Mucosa of stomach (tissue), 1 donor: ENCODE measurements around the gene PMM2.

ENCODE experiments used
- H3K27me3 ChIP-seq: one replicate; pipeline ENCODE4 v1.7.0; 2013; ENCODE audit warnings: mild to moderate bottlenecking, low read length; ENCODE audit not compliant: control insufficient read depth, insufficient read depth
- H3K36me3 ChIP-seq: one replicate; pipeline ENCODE4 v1.7.0; 2013; ENCODE audit warnings: low read length; ENCODE audit not compliant: control insufficient read depth, insufficient read depth
- H3K4me1 ChIP-seq: one replicate; pipeline ENCODE4 v1.7.0; 2013; ENCODE audit warnings: mild to moderate bottlenecking, low read length; ENCODE audit not compliant: control insufficient read depth, insufficient read depth
- H3K4me3 ChIP-seq: one replicate; pipeline ENCODE4 v1.7.0; 2013; ENCODE audit warnings: low read length
- H3K9ac ChIP-seq: one replicate; pipeline ENCODE4 v1.7.0; 2013; ENCODE audit warnings: mild to moderate bottlenecking, low read length, moderate library complexity
- H3K9me3 ChIP-seq: one replicate; pipeline ENCODE4 v1.7.0; 2013; ENCODE audit warnings: mild to moderate bottlenecking, low read length, moderate library complexity; ENCODE audit not compliant: control insufficient read depth
- donor health status: Pancreatic carcinoma.

Gene PMM2

DNA sequence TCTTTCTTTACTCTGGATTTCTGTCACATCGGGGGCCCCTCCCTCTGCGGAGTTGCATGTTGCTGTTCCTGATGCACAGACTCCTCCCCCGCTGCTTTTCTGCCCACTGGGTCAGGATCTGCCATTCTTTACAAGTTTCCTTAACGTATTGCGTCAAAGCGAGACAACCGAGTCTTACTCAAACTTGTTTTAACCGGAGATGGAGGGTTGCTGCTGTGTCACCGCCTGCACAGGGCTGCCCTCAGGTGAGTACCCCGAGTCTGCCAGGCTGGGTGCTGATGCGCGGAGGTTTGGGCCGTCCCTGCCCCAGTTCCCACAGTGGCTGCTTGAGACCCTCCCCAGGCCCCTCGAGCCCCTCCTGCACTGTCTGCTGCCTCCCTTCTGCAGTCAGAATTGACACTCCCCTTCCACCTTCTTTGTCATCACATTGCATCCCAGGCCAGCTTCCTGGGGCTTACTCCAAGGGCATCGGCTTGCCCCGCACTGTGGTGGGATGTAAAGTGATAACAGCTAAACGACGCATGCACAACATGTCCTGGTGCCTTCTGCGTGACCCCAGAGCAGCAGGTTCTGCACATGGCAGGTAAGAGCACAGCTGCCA, 51.9 kb downstream of the PMM2 start:
- Histone ChIP-seq H3K4me3 (no peak overlapping the region), H3K9ac (no peak overlapping the region), H3K4me1 (no peaks in the 10 kb centered on the region), H3K27me3 (no peaks in the 10 kb centered on the region), H3K9me3 (no peaks in the 10 kb centered on the region), H3K36me3 (peaks cover 21% of the 10 kb centered on the region)

DNA sequence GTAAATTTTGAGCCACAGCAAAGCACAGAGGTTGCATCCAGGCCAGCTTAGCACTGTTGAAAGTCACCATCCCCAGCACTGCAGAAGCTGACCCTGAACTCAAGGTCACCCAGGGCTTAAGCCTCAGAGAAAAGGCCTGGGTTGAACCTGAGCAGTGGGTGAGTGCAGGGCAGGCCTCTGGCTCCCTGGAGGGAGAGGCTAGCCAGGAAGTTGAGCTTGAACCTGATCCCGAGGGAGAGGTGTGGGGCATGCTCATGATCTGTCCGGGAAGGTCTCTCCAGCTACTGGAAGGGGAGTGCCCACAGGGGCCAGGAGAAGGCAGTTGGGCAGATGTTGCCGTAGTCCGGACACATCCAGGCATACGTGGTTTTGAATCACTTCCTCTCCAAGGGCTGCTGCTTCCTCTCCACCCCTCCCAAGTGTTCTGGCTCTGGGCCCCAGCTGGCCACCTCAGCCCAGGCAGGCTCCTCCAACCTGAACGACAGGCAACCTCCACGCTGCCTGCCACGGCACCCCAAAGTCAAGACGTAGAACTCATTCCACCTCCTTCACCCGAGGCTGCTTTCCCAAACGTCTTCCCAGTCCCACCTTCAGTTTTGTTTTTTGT, 52.7 kb downstream of the PMM2 start:
- H3K4me1 ChIP-seq = no peaks in the 10 kb centered on the region
- no peak overlapping the region for H3K9ac ChIP-seq
- H3K27me3 ChIP-seq = no peaks in the 10 kb centered on the region
- H3K4me3 ChIP-seq = no peak overlapping the region
- H3K9me3 ChIP-seq = no peaks in the 10 kb centered on the region
- H3K36me3 ChIP-seq = peaks cover 27% of the 10 kb centered on the region

DNA sequence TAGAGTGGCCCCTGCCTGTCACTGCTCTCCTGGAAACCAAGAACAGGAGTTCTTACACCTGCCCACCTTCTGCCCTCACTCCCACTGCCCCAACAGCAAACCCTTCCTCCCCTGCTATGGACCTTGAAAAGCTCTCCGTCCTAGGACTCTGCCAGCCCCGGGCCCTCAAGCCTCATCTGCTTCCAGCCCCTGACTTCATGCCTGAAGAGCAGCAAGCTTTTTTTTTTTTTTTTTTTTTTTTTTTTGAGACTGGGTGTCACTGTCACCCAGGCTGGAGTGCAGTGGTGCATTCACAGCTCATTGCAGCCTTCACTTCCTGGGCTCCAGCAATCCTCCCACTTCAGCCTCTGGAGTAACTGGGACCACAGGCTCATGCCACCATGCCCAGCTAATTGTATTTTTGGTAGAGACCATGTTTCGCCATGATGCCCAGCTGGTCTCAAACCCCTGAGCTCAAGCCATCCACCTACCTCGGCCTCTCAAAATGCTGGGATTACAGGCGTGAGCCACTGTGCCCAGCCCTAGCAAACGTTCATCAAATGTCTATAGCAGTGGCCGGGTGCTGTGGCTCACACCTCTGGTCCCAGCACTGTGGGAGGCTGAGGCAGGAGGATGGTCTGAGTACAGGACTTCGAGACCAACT, 54.2 kb downstream of the PMM2 start:
- no peaks in the 10 kb centered on the region for H3K27me3 ChIP-seq
- H3K9ac ChIP-seq = no peak overlapping the region
- H3K9me3 ChIP-seq = no peaks in the 10 kb centered on the region
- H3K4me3 ChIP-seq = no peak overlapping the region
- H3K4me1 ChIP-seq = no peaks in the 10 kb centered on the region
- peaks cover 32% of the 10 kb centered on the region for H3K36me3 ChIP-seq

DNA sequence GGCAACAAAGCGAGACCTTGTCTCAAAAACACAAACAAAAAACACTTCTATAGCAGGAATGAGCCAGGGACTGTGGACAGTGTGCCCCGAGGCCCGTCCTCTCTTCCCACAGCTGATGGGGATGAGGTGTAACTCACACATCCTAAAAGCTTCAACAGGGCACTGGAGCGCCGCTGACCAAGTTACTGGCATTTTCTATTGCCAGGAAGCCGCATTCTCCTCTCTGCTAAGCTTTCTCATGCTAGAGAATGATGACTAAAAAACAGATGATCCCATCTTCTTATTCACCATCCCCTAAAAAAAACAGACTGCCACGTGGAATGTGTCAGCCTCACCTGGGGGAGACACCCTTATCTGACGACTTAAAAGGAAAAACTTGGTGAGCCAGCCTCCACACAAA, 54.9 kb downstream of the PMM2 start:
- Histone ChIP-seq H3K9me3 (no peaks in the 10 kb centered on the region), H3K9ac (no peak overlapping the region), H3K4me1 (no peaks in the 10 kb centered on the region), H3K4me3 (no peak overlapping the region), H3K36me3 (peaks cover 28% of the 10 kb centered on the region), H3K27me3 (no peaks in the 10 kb centered on the region)

DNA sequence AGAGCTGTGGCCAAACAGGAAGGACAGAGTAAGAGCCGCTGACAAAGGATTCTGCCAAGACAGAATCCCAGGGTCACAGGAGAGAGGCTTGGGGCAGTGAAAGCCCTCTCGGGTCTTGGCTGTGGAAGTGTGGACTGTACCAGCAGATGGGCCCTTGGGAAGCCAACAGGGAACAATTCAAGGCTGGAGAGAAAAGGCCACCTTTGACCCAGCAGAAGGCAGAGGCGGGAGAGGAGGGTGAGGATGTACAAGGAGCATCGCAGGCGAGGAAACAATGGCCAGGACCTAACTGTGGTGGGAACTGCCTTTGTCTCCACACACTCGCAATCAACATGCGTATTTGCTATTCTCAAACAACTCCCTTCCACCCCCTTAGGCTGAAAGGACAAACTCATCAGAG, 55.5 kb downstream of the PMM2 start:
- H3K36me3 ChIP-seq = peaks cover 26% of the 10 kb centered on the region

DNA sequence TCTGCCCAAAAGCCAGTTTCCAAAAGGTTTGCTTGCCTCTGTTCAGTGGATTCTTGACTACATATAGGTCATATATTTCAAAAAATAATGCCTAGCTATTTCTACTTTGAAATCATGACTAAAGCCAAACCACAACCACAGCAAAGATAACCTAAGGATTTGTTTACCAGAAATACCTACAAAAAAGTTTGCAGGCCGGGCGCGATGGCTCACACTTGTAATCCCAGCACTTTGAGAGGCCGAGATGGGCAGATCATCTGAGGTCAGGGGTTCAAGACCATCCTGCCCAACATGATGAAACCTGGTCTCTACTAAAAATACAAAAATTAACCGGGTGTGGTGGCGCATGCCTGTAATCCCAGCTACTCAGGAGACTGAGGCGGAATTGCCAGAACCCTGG, 56.0 kb downstream of the PMM2 start:
- Histone ChIP-seq H3K4me1 (no peaks in the 10 kb centered on the region), H3K27me3 (no peaks in the 10 kb centered on the region), H3K36me3 (peaks cover 26% of the 10 kb centered on the region), H3K9me3 (no peaks in the 10 kb centered on the region), H3K9ac (no peak overlapping the region), H3K4me3 (no peak overlapping the region)

More for the DNA sequence above, 55.5 kb downstream of the PMM2 start:
- no peaks in the 10 kb centered on the region for H3K27me3 ChIP-seq
- no peak overlapping the region for H3K4me3 ChIP-seq
- no peak overlapping the region for H3K9ac ChIP-seq
- no peaks in the 10 kb centered on the region for H3K4me1 ChIP-seq
- H3K9me3 ChIP-seq = no peaks in the 10 kb centered on the region

DNA sequence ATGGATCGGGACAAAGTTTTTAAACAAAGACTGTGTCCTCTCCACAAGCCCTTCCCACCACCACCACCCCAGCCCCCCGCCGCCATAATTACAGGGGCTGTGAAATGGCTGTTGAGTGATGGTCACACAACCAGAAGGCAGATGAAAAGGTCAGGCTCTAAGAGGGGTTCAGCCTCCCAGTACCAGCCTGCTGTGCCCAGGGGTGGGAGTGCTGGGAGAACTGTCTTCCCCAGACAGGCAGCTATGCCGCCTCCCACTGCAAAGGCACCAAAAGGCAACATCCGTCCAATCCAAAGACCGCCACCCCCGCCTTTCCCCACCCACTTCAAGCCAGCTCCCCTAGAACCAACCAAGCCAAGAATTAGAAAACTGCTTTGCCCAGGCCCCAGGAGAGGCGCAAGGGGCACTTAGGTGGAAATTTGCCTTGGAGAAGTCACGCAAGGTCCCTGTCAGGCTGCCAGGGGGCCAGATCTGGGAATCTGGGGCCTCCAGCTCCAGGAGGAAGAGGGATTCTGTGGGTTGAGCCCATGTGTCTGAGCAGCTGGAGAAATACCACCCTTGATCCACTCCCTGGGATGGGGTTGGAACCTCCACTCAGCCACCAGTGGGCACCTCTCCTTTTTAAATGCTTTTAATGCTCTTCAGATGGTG, 56.8 kb downstream of the PMM2 start:
- Histone ChIP-seq H3K4me3 (no peak overlapping the region), H3K36me3 (peaks cover 20% of the 10 kb centered on the region), H3K9me3 (no peaks in the 10 kb centered on the region), H3K9ac (no peak overlapping the region), H3K27me3 (no peaks in the 10 kb centered on the region), H3K4me1 (no peaks in the 10 kb centered on the region)

DNA sequence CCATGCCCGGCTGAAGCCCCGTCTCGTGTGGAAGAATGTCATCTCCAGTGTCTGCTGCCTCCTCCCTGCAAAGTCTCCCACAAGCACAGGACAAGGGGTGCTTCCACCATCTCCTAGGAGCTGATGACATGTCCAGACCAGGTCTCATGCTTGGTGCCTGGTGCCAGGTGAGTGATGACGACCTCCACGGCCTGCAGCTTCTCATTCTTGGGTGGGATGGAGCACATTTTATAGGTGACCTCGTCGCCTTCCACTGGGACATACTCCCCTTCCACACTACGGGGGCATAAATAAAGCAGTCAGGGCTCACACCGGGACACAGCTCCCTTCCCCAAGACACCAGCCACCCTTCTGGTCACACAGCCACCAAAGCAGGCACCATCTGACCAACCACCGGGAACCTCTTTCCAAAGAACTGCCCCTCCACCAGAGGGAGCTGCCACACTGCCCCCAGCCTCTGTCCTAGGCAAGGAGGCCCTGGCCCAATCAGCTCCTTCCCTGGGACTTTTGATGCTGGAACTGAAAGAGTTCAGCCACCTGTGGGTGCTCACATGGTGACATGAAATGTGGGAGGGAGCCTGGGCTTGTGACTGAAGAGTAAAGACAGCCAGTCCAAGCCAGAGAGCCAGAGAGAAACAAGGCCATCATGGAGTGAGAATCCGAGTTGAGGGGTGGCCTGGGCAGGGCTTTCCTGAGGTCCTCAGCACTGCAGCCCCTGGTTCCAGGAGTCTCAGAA, 57.6 kb downstream of the PMM2 start:
- Histone ChIP-seq H3K27me3 (no peaks in the 10 kb centered on the region), H3K36me3 (peaks cover 15% of the 10 kb centered on the region), H3K4me1 (peaks cover 5% of the 10 kb centered on the region), H3K9ac (no peak overlapping the region), H3K4me3 (no peak overlapping the region), H3K9me3 (no peaks in the 10 kb centered on the region)

DNA sequence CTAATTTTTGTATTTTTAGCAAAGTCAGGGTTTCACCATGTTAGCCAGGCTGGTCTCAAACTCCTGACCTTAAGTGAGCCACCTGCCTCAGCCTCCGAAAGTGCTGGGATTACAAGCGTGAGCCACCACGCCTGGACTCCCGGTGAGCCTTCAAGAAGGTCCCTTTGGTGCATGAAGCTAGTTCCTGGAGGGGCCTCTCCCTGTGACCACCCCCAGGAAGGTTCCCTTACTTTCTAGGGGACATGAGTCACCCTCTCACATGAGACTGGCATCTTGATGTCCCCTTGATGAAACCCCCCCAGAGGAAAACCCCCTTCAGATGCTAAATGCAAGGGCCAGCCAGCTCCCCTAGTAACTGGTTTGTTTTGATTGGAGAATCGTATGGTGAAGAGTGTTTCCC, 58.3 kb downstream of the PMM2 start:
- H3K36me3 ChIP-seq = peaks cover 15% of the 10 kb centered on the region
- H3K9ac ChIP-seq = no peak overlapping the region
- H3K4me3 ChIP-seq = no peak overlapping the region
- H3K9me3 ChIP-seq = no peaks in the 10 kb centered on the region
- peaks cover 5% of the 10 kb centered on the region for H3K4me1 ChIP-seq
- no peaks in the 10 kb centered on the region for H3K27me3 ChIP-seq

DNA sequence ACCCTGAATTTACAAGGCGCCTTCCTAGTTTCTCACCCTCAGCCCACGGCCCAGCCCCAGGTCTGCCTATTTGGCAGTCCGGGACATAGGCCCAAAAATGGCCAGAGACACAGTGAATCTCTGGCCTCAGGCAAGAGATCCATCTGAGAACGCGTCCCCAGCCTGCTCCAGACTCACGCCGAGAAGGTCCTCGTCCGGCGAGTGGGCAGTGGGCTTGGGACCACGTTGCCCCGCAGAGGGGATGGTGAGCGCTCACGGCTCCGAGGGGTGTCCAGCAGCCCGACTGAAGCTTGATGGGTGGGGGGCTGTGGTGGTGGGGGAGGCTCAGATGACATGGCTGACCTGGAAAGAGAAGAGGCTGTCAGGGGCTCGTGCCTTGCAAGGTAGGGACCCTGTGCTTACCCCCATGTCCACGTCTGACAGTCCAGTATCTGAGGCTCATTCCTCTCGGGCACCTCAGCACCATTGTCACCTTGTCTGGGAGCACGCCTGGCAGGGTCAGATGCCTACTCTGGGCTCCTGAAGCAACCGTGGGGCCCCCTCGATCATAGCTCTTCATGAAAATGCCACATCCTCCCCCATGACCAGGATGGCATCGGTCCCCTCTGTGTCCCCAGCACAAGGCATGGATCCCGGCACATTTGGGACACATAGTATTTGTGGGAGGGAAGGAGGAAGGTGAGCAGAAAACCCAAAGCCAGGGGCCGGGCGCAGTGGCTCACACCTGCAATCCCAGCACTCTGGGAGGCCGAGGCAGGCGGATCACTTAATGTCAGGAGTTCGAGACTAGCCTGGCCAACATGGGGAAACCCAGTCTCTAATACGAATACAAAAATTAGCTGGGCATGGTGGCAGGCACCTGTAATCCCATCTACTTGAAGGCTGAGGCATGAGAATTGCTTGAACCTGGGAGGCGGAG, 61.6 kb downstream of the PMM2 start:
- H3K27me3 ChIP-seq = no peaks in the 10 kb centered on the region
- H3K36me3 ChIP-seq = peaks cover 11% of the 10 kb centered on the region
- no peak overlapping the region for H3K4me3 ChIP-seq
- H3K9me3 ChIP-seq = no peaks in the 10 kb centered on the region
- peaks cover 26% of the 10 kb centered on the region for H3K4me1 ChIP-seq
- H3K9ac ChIP-seq = no peak overlapping the region
